ENCODE measurements around the gene NCK2. TPM values are rescaled to one million over a fixed set of nuclear protein-coding genes. Genes with fewer than 3 reads are reported as not detected.

NCK2 gene
- total and polyA plus RNA-seq, 2 of the 13 experiments (the other 11 are each of a cell fraction or from before 2014, with no cell fraction given), result 14.8 to 23.5 TPM

DNA sequence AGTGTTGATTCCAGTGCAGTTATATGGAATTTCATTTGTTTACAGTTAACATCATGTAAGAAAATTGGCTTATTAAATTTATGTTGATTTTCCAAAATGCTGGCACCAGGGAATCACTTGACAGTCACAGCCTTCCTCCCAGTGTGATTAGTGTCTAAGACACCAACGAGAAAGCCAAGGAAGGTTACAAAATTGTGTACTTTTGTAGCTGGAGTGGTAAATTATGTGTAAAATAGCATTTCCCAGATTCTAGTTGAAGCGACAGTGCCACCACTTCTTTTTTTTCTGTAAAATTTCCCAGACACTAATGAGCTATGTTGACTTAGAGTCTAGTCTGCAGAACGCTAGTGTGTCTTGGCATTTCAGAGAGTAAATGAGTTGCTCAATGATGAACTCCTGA is 101.3 kb downstream of the NCK2 start:
- BruUV-seq (replicated peaks), result no TSS peak
- no peaks in the 10 kb centered on the region for H3K9me3 ChIP-seq (ENCODE audit: low read length)
- H2AFZ ChIP-seq (ENCODE audit: low read length), result no peak overlapping the region
- intact Hi-C loops (cut with micrococcal nuclease; ENCODE audit: unreplicated experiment) (no loop called here), in situ Hi-C loops (cut with HindIII; ENCODE audit: extremely low pct_ligation_motif_present, low pct_unique_long_range_greater_than_20kb) (no loop called here)
- FAIRE-seq, result no peak
- DNase-seq (ENCODE audit: low spot score), result no peak
- no peak overlapping the region for H3K4me2 ChIP-seq (ENCODE audit: low read depth, low read length)
- no peaks in the 10 kb centered on the region for H4K20me1 ChIP-seq (ENCODE audit: insufficient read depth, low read length)
- no peak for ATAC-seq
- no peak overlapping the region for H3K9ac ChIP-seq (ENCODE audit: insufficient read depth, low read depth, low read length)
- H3K27ac ChIP-seq (ENCODE audit: extremely low read length, insufficient read depth, low read length), result no peak overlapping the region
- 88% methylated on average over 3 of the region's 3 CpGs for WGBS (ENCODE audit: low lambda C conversion rate)
- no peak for TF ChIP-seq MYC (CRISPR knock-in tag; IDR thresholded peaks at IDR 0.05; ENCODE audit: borderline replicate concordance)
- no peak for TF ChIP-seq ZNF101 (CRISPR knock-in tag; IDR thresholded peaks at IDR 0.05; ENCODE audit: borderline replicate concordance, low read depth)
- TF ChIP-seq TBP (CRISPR knock-in tag; IDR thresholded peaks at IDR 0.05), result no peak
- TF ChIP-seq, protein P1, sequence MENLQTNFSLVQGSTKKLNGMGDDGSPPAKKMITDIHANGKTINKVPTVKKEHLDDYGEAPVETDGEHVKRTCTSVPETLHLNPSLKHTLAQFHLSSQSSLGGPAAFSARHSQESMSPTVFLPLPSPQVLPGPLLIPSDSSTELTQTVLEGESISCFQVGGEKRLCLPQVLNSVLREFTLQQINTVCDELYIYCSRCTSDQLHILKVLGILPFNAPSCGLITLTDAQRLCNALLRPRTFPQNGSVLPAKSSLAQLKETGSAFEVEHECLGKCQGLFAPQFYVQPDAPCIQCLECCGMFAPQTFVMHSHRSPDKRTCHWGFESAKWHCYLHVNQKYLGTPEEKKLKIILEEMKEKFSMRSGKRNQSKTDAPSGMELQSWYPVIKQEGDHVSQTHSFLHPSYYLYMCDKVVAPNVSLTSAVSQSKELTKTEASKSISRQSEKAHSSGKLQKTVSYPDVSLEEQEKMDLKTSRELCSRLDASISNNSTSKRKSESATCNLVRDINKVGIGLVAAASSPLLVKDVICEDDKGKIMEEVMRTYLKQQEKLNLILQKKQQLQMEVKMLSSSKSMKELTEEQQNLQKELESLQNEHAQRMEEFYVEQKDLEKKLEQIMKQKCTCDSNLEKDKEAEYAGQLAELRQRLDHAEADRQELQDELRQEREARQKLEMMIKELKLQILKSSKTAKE (CRISPR knock-in tag; IDR thresholded peaks at IDR 0.05; ENCODE audit: borderline replicate concordance), result no peak
- H3K4me3 ChIP-seq (replicated peaks in 1 of 3; ENCODE audit: insufficient read depth in 1 of 3, low read depth in 2 of 3, low read length in 3 of 3), result no peak overlapping the region
- no peaks in the 10 kb centered on the region for H3K27me3 ChIP-seq (ENCODE audit: control insufficient read depth in 1 of 2, insufficient read depth in 2 of 2, low read length in 2 of 2)
- no peaks in the 10 kb centered on the region for H3K79me2 ChIP-seq (ENCODE audit: insufficient read depth, low read length)
- CTCF ChIA-PET (ENCODE audit: low intra/inter-chr PET ratio, low total read pairs), result no interaction called here
- POLR2A ChIA-PET, result no interaction called here
- H3K36me3 ChIP-seq (replicated peaks in 1 of 2; ENCODE audit: control insufficient read depth in 1 of 2, insufficient read depth in 2 of 2, low read length in 2 of 2), result no peaks in the 10 kb centered on the region
- H3K4me1 ChIP-seq (ENCODE audit: insufficient read depth, low read length), result peaks cover 10% of the 10 kb centered on the region

DNA sequence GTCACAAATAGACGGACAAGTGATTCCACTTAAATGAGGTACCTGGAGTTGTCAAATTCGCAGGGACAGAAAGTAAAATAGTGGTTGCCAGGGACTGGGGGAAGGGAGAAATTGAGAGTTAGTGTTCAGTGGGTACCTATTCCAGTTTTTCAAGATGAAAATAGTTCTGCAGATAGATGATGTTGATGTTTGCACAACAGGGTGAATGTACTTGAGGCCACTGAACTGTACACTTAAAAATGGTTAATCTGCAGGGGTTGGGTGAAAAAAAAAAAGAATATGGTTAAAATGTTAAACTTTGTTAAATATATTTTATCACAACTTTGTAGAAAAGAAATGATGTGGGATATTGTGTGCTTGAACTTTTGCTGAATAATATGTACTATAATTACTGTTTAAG is 102.3 kb downstream of the NCK2 start:
- no peak overlapping the region for H3K4me3 ChIP-seq (replicated peaks in 1 of 3; ENCODE audit: insufficient read depth in 1 of 3, low read depth in 2 of 3, low read length in 3 of 3)
- BruUV-seq (replicated peaks), result no TSS peak
- H3K4me2 ChIP-seq (ENCODE audit: low read depth, low read length), result no peak overlapping the region
- ATAC-seq (no peak), DNase-seq (ENCODE audit: low spot score) (no peak), FAIRE-seq (no peak)
- intact Hi-C loops (cut with micrococcal nuclease; ENCODE audit: unreplicated experiment), result no loop called here
- H3K27ac ChIP-seq (ENCODE audit: extremely low read length, insufficient read depth, low read length), result no peak overlapping the region
- H3K36me3 ChIP-seq (replicated peaks in 1 of 2; ENCODE audit: control insufficient read depth in 1 of 2, insufficient read depth in 2 of 2, low read length in 2 of 2), result no peaks in the 10 kb centered on the region
- no peaks in the 10 kb centered on the region for H3K9me3 ChIP-seq (ENCODE audit: low read length)
- 99% methylated on average over 2 of the region's 2 CpGs for WGBS (ENCODE audit: low lambda C conversion rate)
- peaks cover 10% of the 10 kb centered on the region for H3K4me1 ChIP-seq (ENCODE audit: insufficient read depth, low read length)
- H2AFZ ChIP-seq (ENCODE audit: low read length), result no peak overlapping the region
- H4K20me1 ChIP-seq (ENCODE audit: insufficient read depth, low read length), result no peaks in the 10 kb centered on the region
- H3K79me2 ChIP-seq (ENCODE audit: insufficient read depth, low read length), result no peaks in the 10 kb centered on the region
- H3K9ac ChIP-seq (ENCODE audit: insufficient read depth, low read depth, low read length), result no peak overlapping the region
- POLR2A ChIA-PET, result no interaction called here
- CTCF ChIA-PET (ENCODE audit: low intra/inter-chr PET ratio, low total read pairs), result no interaction called here
- H3K27me3 ChIP-seq (ENCODE audit: control insufficient read depth in 1 of 2, insufficient read depth in 2 of 2, low read length in 2 of 2), result no peaks in the 10 kb centered on the region
- in situ Hi-C loops (cut with HindIII; ENCODE audit: extremely low pct_ligation_motif_present, low pct_unique_long_range_greater_than_20kb), result no loop called here
- no peak for TF ChIP-seq ZKSCAN5 (CRISPR knock-in tag; IDR thresholded peaks at IDR 0.05)
- TF ChIP-seq POLR2G (IDR thresholded peaks at IDR 0.05; ENCODE audit: low read depth, low read length), result no peak
- no peak for TF ChIP-seq ASH2L (IDR thresholded peaks at IDR 0.05; ENCODE audit: insufficient read length, low read depth, low read length)
- TF ChIP-seq, protein P2, sequence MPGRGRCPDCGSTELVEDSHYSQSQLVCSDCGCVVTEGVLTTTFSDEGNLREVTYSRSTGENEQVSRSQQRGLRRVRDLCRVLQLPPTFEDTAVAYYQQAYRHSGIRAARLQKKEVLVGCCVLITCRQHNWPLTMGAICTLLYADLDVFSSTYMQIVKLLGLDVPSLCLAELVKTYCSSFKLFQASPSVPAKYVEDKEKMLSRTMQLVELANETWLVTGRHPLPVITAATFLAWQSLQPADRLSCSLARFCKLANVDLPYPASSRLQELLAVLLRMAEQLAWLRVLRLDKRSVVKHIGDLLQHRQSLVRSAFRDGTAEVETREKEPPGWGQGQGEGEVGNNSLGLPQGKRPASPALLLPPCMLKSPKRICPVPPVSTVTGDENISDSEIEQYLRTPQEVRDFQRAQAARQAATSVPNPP (CRISPR knock-in tag; IDR thresholded peaks at IDR 0.05), result no peak
- TF ChIP-seq ZNF788 (CRISPR knock-in tag; IDR thresholded peaks at IDR 0.05; ENCODE audit: borderline replicate concordance), result no peak
- TF ChIP-seq, protein P3, sequence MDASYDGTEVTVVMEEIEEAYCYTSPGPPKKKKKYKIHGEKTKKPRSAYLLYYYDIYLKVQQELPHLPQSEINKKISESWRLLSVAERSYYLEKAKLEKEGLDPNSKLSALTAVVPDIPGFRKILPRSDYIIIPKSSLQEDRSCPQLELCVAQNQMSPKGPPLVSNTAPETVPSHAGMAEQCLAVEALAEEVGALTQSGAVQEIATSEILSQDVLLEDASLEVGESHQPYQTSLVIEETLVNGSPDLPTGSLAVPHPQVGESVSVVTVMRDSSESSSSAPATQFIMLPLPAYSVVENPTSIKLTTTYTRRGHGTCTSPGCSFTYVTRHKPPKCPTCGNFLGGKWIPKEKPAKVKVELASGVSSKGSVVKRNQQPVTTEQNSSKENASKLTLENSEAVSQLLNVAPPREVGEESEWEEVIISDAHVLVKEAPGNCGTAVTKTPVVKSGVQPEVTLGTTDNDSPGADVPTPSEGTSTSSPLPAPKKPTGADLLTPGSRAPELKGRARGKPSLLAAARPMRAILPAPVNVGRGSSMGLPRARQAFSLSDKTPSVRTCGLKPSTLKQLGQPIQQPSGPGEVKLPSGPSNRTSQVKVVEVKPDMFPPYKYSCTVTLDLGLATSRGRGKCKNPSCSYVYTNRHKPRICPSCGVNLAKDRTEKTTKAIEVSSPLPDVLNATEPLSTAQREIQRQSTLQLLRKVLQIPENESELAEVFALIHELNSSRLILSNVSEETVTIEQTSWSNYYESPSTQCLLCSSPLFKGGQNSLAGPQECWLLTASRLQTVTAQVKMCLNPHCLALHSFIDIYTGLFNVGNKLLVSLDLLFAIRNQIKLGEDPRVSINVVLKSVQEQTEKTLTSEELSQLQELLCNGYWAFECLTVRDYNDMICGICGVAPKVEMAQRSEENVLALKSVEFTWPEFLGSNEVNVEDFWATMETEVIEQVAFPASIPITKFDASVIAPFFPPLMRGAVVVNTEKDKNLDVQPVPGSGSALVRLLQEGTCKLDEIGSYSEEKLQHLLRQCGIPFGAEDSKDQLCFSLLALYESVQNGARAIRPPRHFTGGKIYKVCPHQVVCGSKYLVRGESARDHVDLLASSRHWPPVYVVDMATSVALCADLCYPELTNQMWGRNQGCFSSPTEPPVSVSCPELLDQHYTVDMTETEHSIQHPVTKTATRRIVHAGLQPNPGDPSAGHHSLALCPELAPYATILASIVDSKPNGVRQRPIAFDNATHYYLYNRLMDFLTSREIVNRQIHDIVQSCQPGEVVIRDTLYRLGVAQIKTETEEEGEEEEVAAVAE (CRISPR knock-in tag; IDR thresholded peaks at IDR 0.05; ENCODE audit: borderline replicate concordance), result no peak
- no peak for TF ChIP-seq POLR2AphosphoS2 (IDR thresholded peaks at IDR 0.05; ENCODE audit: low read depth, low read length)

Measured in HepG2 (cell line).